ENCODE measurements around the gene FRMD8.

The FRMD8 gene

GRCh38 chr11:65386307-65387140, at the start of gene FRMD8:
TSS of gene FRMD8 (plus strand) at chr11:65386637. CDS start at chr11:65387037, 400 bp downstream.
- peak within 1 kb of the TSS; percentile 96 for H3K27ac Mint-ChIP-seq
- H3K36me3 Mint-ChIP-seq, result peaks cover 18% of the 10 kb centered on the region
- H3K27me3 Mint-ChIP-seq, result no peaks in the 10 kb centered on the region
- peak; percentile 72 for ATAC-seq
- H3K4me3 Mint-ChIP-seq, result peak within 1 kb of the TSS; percentile 98
- H3K4me1 Mint-ChIP-seq, result peaks cover 87% of the 10 kb centered on the region
- H3K9me3 Mint-ChIP-seq, result no peaks in the 10 kb centered on the region

- H3K27me3 Mint-ChIP-seq, result no peaks in the 10 kb centered on the region
- H3K4me3 Mint-ChIP-seq, result no peak overlapping the region
- H3K27ac Mint-ChIP-seq, result no peak overlapping the region
- H3K36me3 Mint-ChIP-seq, result peaks cover 37% of the 10 kb centered on the region
- no peaks in the 10 kb centered on the region for H3K9me3 Mint-ChIP-seq
- H3K4me1 Mint-ChIP-seq, result peaks cover 37% of the 10 kb centered on the region
- no peak for ATAC-seq
Measured at GRCh38 chr11:65338676-65339075, 47.8 kb upstream of the FRMD8 start.

GRCh38 chr11:65340226-65340625, 46.2 kb upstream of the FRMD8 start:
- peaks cover 27% of the 10 kb centered on the region for H3K4me1 Mint-ChIP-seq
- peaks cover 52% of the 10 kb centered on the region for H3K36me3 Mint-ChIP-seq
- H3K27me3 Mint-ChIP-seq, result no peaks in the 10 kb centered on the region
- H3K4me3 Mint-ChIP-seq, result no peak overlapping the region
- H3K27ac Mint-ChIP-seq, result peak overlapping the region; percentile 48
- H3K9me3 Mint-ChIP-seq, result no peaks in the 10 kb centered on the region
- ATAC-seq, result no peak

GRCh38 chr11:65341856-65342255, 44.6 kb upstream of the FRMD8 start:
- Mint-ChIP-seq H3K36me3 (peaks cover 68% of the 10 kb centered on the region), H3K9me3 (no peaks in the 10 kb centered on the region)
- ATAC-seq, result no peak

GRCh38 chr11:65351511-65351910, 34.9 kb upstream of the FRMD8 start:
- no peak for ATAC-seq
- Mint-ChIP-seq H3K27ac (no peak overlapping the region), H3K4me3 (no peak overlapping the region), H3K9me3 (no peaks in the 10 kb centered on the region), H3K27me3 (no peaks in the 10 kb centered on the region), H3K4me1 (peaks cover 23% of the 10 kb centered on the region), H3K36me3 (peaks cover 31% of the 10 kb centered on the region)

More at GRCh38 chr11:65341856-65342255, 44.6 kb upstream of the FRMD8 start:
- no peak overlapping the region for H3K4me3 Mint-ChIP-seq
- no peaks in the 10 kb centered on the region for H3K27me3 Mint-ChIP-seq
- H3K27ac Mint-ChIP-seq, result no peak overlapping the region
- H3K4me1 Mint-ChIP-seq, result peaks cover 19% of the 10 kb centered on the region

GRCh38 chr11:65352783-65353182, 33.7 kb upstream of the FRMD8 start:
- Mint-ChIP-seq H3K36me3 (peaks cover 26% of the 10 kb centered on the region), H3K27ac (no peak overlapping the region), H3K27me3 (no peaks in the 10 kb centered on the region), H3K4me3 (no peak overlapping the region), H3K9me3 (no peaks in the 10 kb centered on the region), H3K4me1 (peaks cover 24% of the 10 kb centered on the region)
- ATAC-seq, result no peak

GRCh38 chr11:65353376-65353775, 33.1 kb upstream of the FRMD8 start:
- ATAC-seq, result no peak
- Mint-ChIP-seq H3K27ac (no peak overlapping the region), H3K27me3 (no peaks in the 10 kb centered on the region), H3K4me3 (peak overlapping the region; percentile 30), H3K9me3 (no peaks in the 10 kb centered on the region), H3K4me1 (peaks cover 29% of the 10 kb centered on the region), H3K36me3 (peaks cover 21% of the 10 kb centered on the region)

GRCh38 chr11:65353900-65354264, 32.6 kb upstream of the FRMD8 start:
- no peak for ATAC-seq
- H3K27me3 Mint-ChIP-seq, result no peaks in the 10 kb centered on the region
- H3K36me3 Mint-ChIP-seq, result peaks cover 16% of the 10 kb centered on the region
- H3K9me3 Mint-ChIP-seq, result no peaks in the 10 kb centered on the region
- peak overlapping the region; percentile 30 for H3K4me3 Mint-ChIP-seq
- no peak overlapping the region for H3K27ac Mint-ChIP-seq
- H3K4me1 Mint-ChIP-seq, result peaks cover 29% of the 10 kb centered on the region

GRCh38 chr11:65354265-65355012, 32.0 kb upstream of the FRMD8 start, which contains the start of gene TIGD3:
TSS of gene TIGD3 (plus strand) at chr11:65354751. CDS start at chr11:65355809, 1,058 bp downstream.
- no peaks in the 10 kb centered on the region for H3K27me3 Mint-ChIP-seq
- H3K27ac Mint-ChIP-seq, result peak within 1 kb of the TSS; percentile 87
- peaks cover 29% of the 10 kb centered on the region for H3K4me1 Mint-ChIP-seq

GRCh38 chr11:65355013-65355775, 31.2 kb upstream of the FRMD8 start:
- peak; percentile 50 for ATAC-seq

More at GRCh38 chr11:65354265-65355012, 32.0 kb upstream of the FRMD8 start, which contains the start of gene TIGD3:
- H3K4me3 Mint-ChIP-seq, result peak within 1 kb of the TSS; percentile 94
- no peaks in the 10 kb centered on the region for H3K9me3 Mint-ChIP-seq
- peak; percentile 98 for ATAC-seq
- peaks cover 15% of the 10 kb centered on the region for H3K36me3 Mint-ChIP-seq

GRCh38 chr11:65355776-65356393, 30.6 kb upstream of the FRMD8 start:
- no peaks in the 10 kb centered on the region for H3K27me3 Mint-ChIP-seq
- H3K9me3 Mint-ChIP-seq, result no peaks in the 10 kb centered on the region
- peak overlapping the region; percentile 94 for H3K4me3 Mint-ChIP-seq
- no peak for ATAC-seq
- peaks cover 29% of the 10 kb centered on the region for H3K4me1 Mint-ChIP-seq
- peak overlapping the region; percentile 87 for H3K27ac Mint-ChIP-seq
- H3K36me3 Mint-ChIP-seq, result peaks cover 15% of the 10 kb centered on the region

More at GRCh38 chr11:65355013-65355775, 31.2 kb upstream of the FRMD8 start:
- no peaks in the 10 kb centered on the region for H3K9me3 Mint-ChIP-seq
- H3K4me1 Mint-ChIP-seq, result peaks cover 29% of the 10 kb centered on the region
- peak overlapping the region; percentile 94 for H3K4me3 Mint-ChIP-seq
- peak overlapping the region; percentile 87 for H3K27ac Mint-ChIP-seq
- peaks cover 15% of the 10 kb centered on the region for H3K36me3 Mint-ChIP-seq
- H3K27me3 Mint-ChIP-seq, result no peaks in the 10 kb centered on the region

- Mint-ChIP-seq H3K36me3 (peaks cover 14% of the 10 kb centered on the region), H3K4me1 (peaks cover 29% of the 10 kb centered on the region), H3K9me3 (no peaks in the 10 kb centered on the region), H3K4me3 (no peak overlapping the region), H3K27ac (peak overlapping the region; percentile 87), H3K27me3 (no peaks in the 10 kb centered on the region)
- ATAC-seq, result no peak
Measured at GRCh38 chr11:65356394-65356972, 30.0 kb upstream of the FRMD8 start.

- Mint-ChIP-seq H3K27me3 (no peaks in the 10 kb centered on the region), H3K4me3 (no peak overlapping the region)
- no peak for ATAC-seq
Measured at GRCh38 chr11:65357856-65358356, 28.5 kb upstream of the FRMD8 start.

GRCh38 chr11:65362320-65362931, 24.0 kb upstream of the FRMD8 start:
- ATAC-seq, result peak; percentile 88
- H3K4me1 Mint-ChIP-seq, result peaks cover 19% of the 10 kb centered on the region
- no peaks in the 10 kb centered on the region for H3K9me3 Mint-ChIP-seq
- H3K27ac Mint-ChIP-seq, result peak overlapping the region; percentile 85
- no peaks in the 10 kb centered on the region for H3K27me3 Mint-ChIP-seq
- H3K36me3 Mint-ChIP-seq, result no peaks in the 10 kb centered on the region
- H3K4me3 Mint-ChIP-seq, result peak overlapping the region; percentile 69

More at GRCh38 chr11:65357856-65358356, 28.5 kb upstream of the FRMD8 start:
- Mint-ChIP-seq H3K9me3 (no peaks in the 10 kb centered on the region), H3K36me3 (no peaks in the 10 kb centered on the region), H3K27ac (no peak overlapping the region), H3K4me1 (peaks cover 36% of the 10 kb centered on the region)
